Adrenal gland (tissue), 5 donors: ENCODE results near the gene ZDHHC11B.

Source experiments
- CTCF ChIP-seq, 6 experiments: fragments of 450-650 bp in 4 of 6; fragments of 200-600 bp in 2 of 6; sonication (generic) in 1 of 6; IDR thresholded peaks; 1 replicate in 5 of 6; 2 replicates in 1 of 6; pipeline versions ENCODE4 v1.5.1 to v1.8.0; 2016 to 2021; ENCODE audit warnings: antibody characterized with exemption in 6 of 6, mild to moderate bottlenecking in 2 of 6, moderate library complexity in 1 of 6
- POLR2A ChIP-seq, 2 donors: fragments of 450-650 bp; IDR thresholded peaks; one replicate each; pipeline ENCODE4 v1.6.1; 2017; ENCODE audit warnings: antibody characterized with exemption in 2 of 2, mild to moderate bottlenecking in 2 of 2, moderate library complexity in 1 of 2
- donor health status: DM: no; HTN: no; CAD: no.

- no peak for TF ChIP-seq CTCF (IDR thresholded peaks at IDR 0.05)
- TF ChIP-seq POLR2A (IDR thresholded peaks at IDR 0.05), result no peak
Observed at GRCh38 chr5:773517-774264, 10.8 kb downstream of the ZDHHC11B start.
